ENCODE results near the gene CD22. TPM values are rescaled to one million over a fixed set of nuclear protein-coding genes. Genes with fewer than 3 reads are reported as not detected.

CD22 gene
- total and polyA plus RNA-seq, 8 donors, result 0.32 to 2.1 (median 0.71) TPM

GRCh38 chr19:35352448-35353304, 23.7 kb downstream of the CD22 start:
- Histone ChIP-seq H3K27me3 (no peaks in the 10 kb centered on the region), H3K27ac (peak overlapping the region in 1 of 4 donors; percentile 33), H3K9me3 (no peaks in the 10 kb centered on the region), H3K36me3 (no peaks in the 10 kb centered on the region), H3K4me1 (peaks cover 0 to 3% (median 0%) of the 10 kb centered on the region in 3 donors), H3K4me3 (no peak overlapping the region)
- DNase-seq (peak; percentile 56 to 76 (median 68)), FAIRE-seq (no peak), ATAC-seq (peak; percentile 74 to 91 (median 80))
- TF ChIP-seq, protein P1, sequence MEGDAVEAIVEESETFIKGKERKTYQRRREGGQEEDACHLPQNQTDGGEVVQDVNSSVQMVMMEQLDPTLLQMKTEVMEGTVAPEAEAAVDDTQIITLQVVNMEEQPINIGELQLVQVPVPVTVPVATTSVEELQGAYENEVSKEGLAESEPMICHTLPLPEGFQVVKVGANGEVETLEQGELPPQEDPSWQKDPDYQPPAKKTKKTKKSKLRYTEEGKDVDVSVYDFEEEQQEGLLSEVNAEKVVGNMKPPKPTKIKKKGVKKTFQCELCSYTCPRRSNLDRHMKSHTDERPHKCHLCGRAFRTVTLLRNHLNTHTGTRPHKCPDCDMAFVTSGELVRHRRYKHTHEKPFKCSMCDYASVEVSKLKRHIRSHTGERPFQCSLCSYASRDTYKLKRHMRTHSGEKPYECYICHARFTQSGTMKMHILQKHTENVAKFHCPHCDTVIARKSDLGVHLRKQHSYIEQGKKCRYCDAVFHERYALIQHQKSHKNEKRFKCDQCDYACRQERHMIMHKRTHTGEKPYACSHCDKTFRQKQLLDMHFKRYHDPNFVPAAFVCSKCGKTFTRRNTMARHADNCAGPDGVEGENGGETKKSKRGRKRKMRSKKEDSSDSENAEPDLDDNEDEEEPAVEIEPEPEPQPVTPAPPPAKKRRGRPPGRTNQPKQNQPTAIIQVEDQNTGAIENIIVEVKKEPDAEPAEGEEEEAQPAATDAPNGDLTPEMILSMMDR (IDR thresholded peaks at IDR 0.05), result peak; percentile 51 to 76 (median 63)
- 27 to 29% methylated on average over 24 to 32 of the region's 32 CpGs for WGBS, 2 donors
- intact Hi-C loops (cut with DNase I), result loop anchor here in 2 of 3 donors (2.0 to 5.0 kb wide), 3 partner anchors 115 to 145 kb away; no protein-coding TSS in a partner anchor

DNA sequence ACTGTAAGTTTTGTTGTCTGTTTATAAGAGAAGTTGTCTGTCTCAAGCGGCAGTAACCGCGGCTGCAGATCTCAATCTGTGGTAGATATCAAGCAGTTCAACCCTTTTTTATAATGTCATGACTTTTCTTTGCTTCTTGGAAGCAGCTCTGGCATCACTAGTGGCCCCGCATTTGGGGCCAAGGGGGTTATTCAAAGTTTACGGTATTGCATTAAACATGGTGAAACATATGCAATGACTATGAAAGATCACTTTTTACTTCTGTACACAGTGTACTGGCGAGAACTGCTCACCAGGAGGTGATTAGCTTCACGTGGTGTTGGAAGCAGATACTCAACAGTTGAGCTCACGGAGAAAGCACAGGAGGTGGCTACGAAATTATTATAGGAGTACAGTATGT, 24.6 kb downstream of the CD22 start:
- Histone ChIP-seq H3K36me3 (no peaks in the 10 kb centered on the region), H3K4me3 (no peak overlapping the region), H3K27me3 (no peaks in the 10 kb centered on the region), H3K4me1 (peaks cover 0 to 4% (median 0%) of the 10 kb centered on the region in 3 donors), H3K27ac (no peak overlapping the region), H3K9me3 (no peaks in the 10 kb centered on the region)
- FAIRE-seq, result no peak
- intact Hi-C loops (cut with DNase I), result loop anchor here in 2 of 3 donors (2.0 to 5.0 kb wide), 3 partner anchors 114 to 144 kb away; no protein-coding TSS in a partner anchor
- DNase-seq, result no peak
- TF ChIP-seq, protein P1 (IDR thresholded peaks at IDR 0.05), result no peak
- no peak for ATAC-seq
- WGBS, 2 donors, result 61 to 69% methylated on average over 9 of the region's 9 CpGs

GRCh38 chr19:35354898-35355297, 25.9 kb downstream of the CD22 start:
- ATAC-seq (no peak), DNase-seq (no peak), FAIRE-seq (no peak)
- Histone ChIP-seq H3K36me3 (no peaks in the 10 kb centered on the region), H3K27ac (no peak overlapping the region), H3K27me3 (no peaks in the 10 kb centered on the region), H3K9me3 (no peaks in the 10 kb centered on the region), H3K4me3 (no peak overlapping the region), H3K4me1 (peaks cover 0 to 4% (median 0%) of the 10 kb centered on the region in 3 donors)
- TF ChIP-seq, protein P1 (IDR thresholded peaks at IDR 0.05), result no peak
- intact Hi-C loops (cut with DNase I), result loop anchor here in 1 of 3 donors (5.0 kb wide), 2 partner anchors 112 to 142 kb away; no protein-coding TSS in a partner anchor
- 81 to 88% methylated on average over 8 of the region's 8 CpGs for WGBS, 2 donors

GRCh38 chr19:35355791-35356460, 26.9 kb downstream of the CD22 start:
- no peaks in the 10 kb centered on the region for H3K36me3 ChIP-seq
- no peak overlapping the region for H3K4me3 ChIP-seq
- 52 to 74% methylated on average over 6 of the region's 6 CpGs for whole genome bisulfite sequencing, 2 donors
- FAIRE-seq (no peak), ATAC-seq (no peak), DNase-seq (no peak)
- H3K27me3 ChIP-seq, result no peaks in the 10 kb centered on the region
- H3K27ac ChIP-seq, result no peak overlapping the region
- intact Hi-C loops (cut with DNase I), result no loop called here
- TF ChIP-seq, protein P1 (IDR thresholded peaks at IDR 0.05), result no peak
- H3K4me1 ChIP-seq, result peaks cover 0 to 4% (median 0%) of the 10 kb centered on the region in 3 donors
- H3K9me3 ChIP-seq, result no peaks in the 10 kb centered on the region

Data from pancreas (tissue), 10 donors.